Muscle layer of duodenum (tissue), 2 donors: ENCODE measurements around the gene COX7B.
"Not testable (repeated sequence)": the region's sequence is repeated elsewhere in the genome, so short reads cannot be mapped to it uniquely, and the experiment has no call there.

Experiments used
- H3K27ac ChIP-seq: one replicate; pipeline ENCODE4 v1.7.0; 2013; ENCODE audit warnings: mild to moderate bottlenecking, low read length
- H3K27me3 ChIP-seq: one replicate; pipeline ENCODE4 v1.7.0; 2013; ENCODE audit warnings: low read depth, mild to moderate bottlenecking, control low read depth, low read length
- H3K36me3 ChIP-seq, 2 donors: one replicate each; pipeline ENCODE4 v1.7.0; 2013; ENCODE audit warnings: low read length in 2 of 2, control low read depth in 1 of 2, mild to moderate bottlenecking in 1 of 2; ENCODE audit not compliant: insufficient read depth in 2 of 2, control insufficient read depth in 1 of 2
- H3K4me1 ChIP-seq, 2 donors: one replicate each; pipeline ENCODE4 v1.7.0; 2013; ENCODE audit warnings: low read length in 2 of 2, mild to moderate bottlenecking in 2 of 2, control low read depth in 1 of 2, moderate library complexity in 1 of 2; ENCODE audit not compliant: insufficient read depth in 2 of 2, control insufficient read depth in 1 of 2
- H3K4me3 ChIP-seq, 2 donors: one replicate each; pipeline ENCODE4 v1.7.0; 2013; ENCODE audit warnings: low read length in 2 of 2, low read depth in 1 of 2, mild to moderate bottlenecking in 1 of 2
- H3K9me3 ChIP-seq, 2 donors: one replicate each; pipeline ENCODE4 v1.7.0; 2013; ENCODE audit warnings: low read length in 2 of 2, control low read depth in 1 of 2, mild to moderate bottlenecking in 1 of 2; ENCODE audit not compliant: control insufficient read depth in 1 of 2
- donor health status: healthy.

COX7B gene

GRCh38 chrX:77918568-77918967, 19.3 kb downstream of the COX7B start:
- Histone ChIP-seq H3K36me3 (no peaks in the 10 kb centered on the region), H3K9me3 (no peaks in the 10 kb centered on the region), H3K27me3 (no peaks in the 10 kb centered on the region), H3K27ac (no peak overlapping the region), H3K4me3 (no peak overlapping the region), H3K4me1 (no peaks in the 10 kb centered on the region)

- H3K4me1 ChIP-seq, H3K36me3 ChIP-seq, H3K27ac ChIP-seq, H3K4me3 ChIP-seq, H3K27me3 ChIP-seq, H3K9me3 ChIP-seq: not testable (repeated sequence)
These were observed 20.1 kb downstream of the COX7B start for GRCh38 chrX:77919370-77919769.

GRCh38 chrX:77922787-77923186, 23.5 kb downstream of the COX7B start:
- H3K4me3 ChIP-seq = no peak overlapping the region
- no peaks in the 10 kb centered on the region for H3K36me3 ChIP-seq
- H3K27me3 ChIP-seq = no peaks in the 10 kb centered on the region
- no peaks in the 10 kb centered on the region for H3K9me3 ChIP-seq
- H3K27ac ChIP-seq = no peak overlapping the region
- no peaks in the 10 kb centered on the region for H3K4me1 ChIP-seq

- Histone ChIP-seq H3K4me1 (no peaks in the 10 kb centered on the region), H3K36me3 (no peaks in the 10 kb centered on the region), H3K27me3 (no peaks in the 10 kb centered on the region), H3K27ac (no peak overlapping the region), H3K9me3 (no peaks in the 10 kb centered on the region), H3K4me3 (no peak overlapping the region)
These were observed 25.1 kb downstream of the COX7B start for GRCh38 chrX:77924320-77924859.

- no peaks in the 10 kb centered on the region for H3K27me3 ChIP-seq
- H3K36me3 ChIP-seq = no peaks in the 10 kb centered on the region
- H3K4me3 ChIP-seq = no peak overlapping the region
- no peaks in the 10 kb centered on the region for H3K4me1 ChIP-seq
- H3K27ac ChIP-seq = no peak overlapping the region
- no peaks in the 10 kb centered on the region for H3K9me3 ChIP-seq
These were observed 26.5 kb downstream of the COX7B start for GRCh38 chrX:77925764-77926163.

- no peaks in the 10 kb centered on the region for H3K9me3 ChIP-seq
- H3K36me3 ChIP-seq = no peaks in the 10 kb centered on the region
- H3K4me3 ChIP-seq = no peak overlapping the region
- H3K4me1 ChIP-seq = peaks cover 0 to 2% of the 10 kb centered on the region in 2 donors
- no peaks in the 10 kb centered on the region for H3K27me3 ChIP-seq
- H3K27ac ChIP-seq = no peak overlapping the region
These were observed 31.3 kb downstream of the COX7B start for GRCh38 chrX:77930581-77930980.

GRCh38 chrX:77935886-77936285, 36.6 kb downstream of the COX7B start:
- Histone ChIP-seq H3K36me3 (no peaks in the 10 kb centered on the region), H3K27me3 (no peaks in the 10 kb centered on the region), H3K9me3 (no peaks in the 10 kb centered on the region), H3K4me3 (no peak overlapping the region), H3K4me1 (peaks cover 0 to 9% of the 10 kb centered on the region in 2 donors), H3K27ac (no peak overlapping the region)

- Histone ChIP-seq H3K4me3 (no peak overlapping the region), H3K27me3 (no peaks in the 10 kb centered on the region), H3K4me1 (peaks cover 0 to 9% of the 10 kb centered on the region in 2 donors), H3K36me3 (no peaks in the 10 kb centered on the region), H3K27ac (no peak overlapping the region), H3K9me3 (no peaks in the 10 kb centered on the region)
These were observed 37.0 kb downstream of the COX7B start for GRCh38 chrX:77936299-77936698.

GRCh38 chrX:77937291-77937690, 38.0 kb downstream of the COX7B start:
- Histone ChIP-seq H3K27ac (no peak overlapping the region), H3K9me3 (no peaks in the 10 kb centered on the region)

GRCh38 chrX:77938083-77938680, 38.9 kb downstream of the COX7B start:
- H3K27ac ChIP-seq = no peak overlapping the region

More at GRCh38 chrX:77937291-77937690, 38.0 kb downstream of the COX7B start:
- H3K4me3 ChIP-seq = no peak overlapping the region
- H3K36me3 ChIP-seq = no peaks in the 10 kb centered on the region
- peaks cover 0 to 9% of the 10 kb centered on the region in 2 donors for H3K4me1 ChIP-seq
- H3K27me3 ChIP-seq = no peaks in the 10 kb centered on the region

GRCh38 chrX:77945031-77945430, 45.8 kb downstream of the COX7B start:
- not testable (repeated sequence) for H3K27me3 ChIP-seq

More at GRCh38 chrX:77938083-77938680, 38.9 kb downstream of the COX7B start:
- Histone ChIP-seq H3K9me3 (no peaks in the 10 kb centered on the region), H3K4me1 (peaks cover 0 to 9% of the 10 kb centered on the region in 2 donors), H3K36me3 (no peaks in the 10 kb centered on the region), H3K4me3 (no peak overlapping the region), H3K27me3 (no peaks in the 10 kb centered on the region)

More at GRCh38 chrX:77945031-77945430, 45.8 kb downstream of the COX7B start:
- H3K9me3 ChIP-seq, H3K36me3 ChIP-seq, H3K27ac ChIP-seq, H3K4me3 ChIP-seq, H3K4me1 ChIP-seq: not testable (repeated sequence)
